HG02970 (cell line): ENCODE data around the gene CARD11.

Experiments used
- ATAC-seq: cut with Tn5 transposase; IDR thresholded peaks from one replicate; pipeline ENCODE4 v1.9.1; 2021; ENCODE audit warnings: mild to moderate bottlenecking, moderate library complexity, moderate number of reproducible peaks; ENCODE audit not compliant: unreplicated experiment, low FRiP score

The CARD11 gene

GRCh38 chr7:2948749-2949148 lies 94.9 kb downstream of the CARD11 start:
- ATAC-seq: no peak

GRCh38 chr7:2947058-2947780 lies 96.4 kb downstream of the CARD11 start:
- ATAC-seq: no peak

GRCh38 chr7:2945171-2945570 lies 98.5 kb downstream of the CARD11 start:
- no peak for ATAC-seq

- no peak for ATAC-seq
Observed at GRCh38 chr7:2944739-2945138, 98.9 kb downstream of the CARD11 start.

- no peak for ATAC-seq
Observed at GRCh38 chr7:2943851-2944601, 99.6 kb downstream of the CARD11 start.

- no peak for ATAC-seq
Observed at GRCh38 chr7:2941216-2941859, 102.3 kb downstream of the CARD11 start.

- ATAC-seq: no peak
Observed at GRCh38 chr7:2940466-2940865, 103.2 kb downstream of the CARD11 start.

- no peak for ATAC-seq
Observed at GRCh38 chr7:2939193-2939885, 104.3 kb downstream of the CARD11 start.

GRCh38 chr7:2938514-2939192 lies 105.0 kb downstream of the CARD11 start:
- ATAC-seq: no peak

- ATAC-seq: no peak
Observed at GRCh38 chr7:2937701-2938513, 105.8 kb downstream of the CARD11 start.

GRCh38 chr7:2936891-2937580 lies 106.6 kb downstream of the CARD11 start:
- ATAC-seq: no peak

GRCh38 chr7:2936301-2936700 lies 107.4 kb downstream of the CARD11 start:
- no peak for ATAC-seq

GRCh38 chr7:2934984-2935740 lies 108.5 kb downstream of the CARD11 start:
- no peak for ATAC-seq

- ATAC-seq: no peak
Observed at GRCh38 chr7:2934211-2934731, 109.4 kb downstream of the CARD11 start.

- ATAC-seq: no peak
Observed at GRCh38 chr7:2932402-2933251, 111.0 kb downstream of the CARD11 start.

GRCh38 chr7:2931034-2931415 lies 112.6 kb downstream of the CARD11 start:
- no peak for ATAC-seq
